HG03354 (cell line): ENCODE measurements around the gene SDE2.
"Not testable (repeated sequence)": the region's sequence is repeated elsewhere in the genome, so short reads cannot be mapped to it uniquely, and the experiment has no call there.

Source experiments
- ATAC-seq: cut with Tn5 transposase; IDR thresholded peaks from one replicate; pipeline ENCODE4 v1.9.1; 2021; ENCODE audit warnings: mild to moderate bottlenecking; ENCODE audit not compliant: unreplicated experiment, poor library complexity, severe bottlenecking

SDE2 gene

GRCh38 chr1:225980005-225980836 lies 18.9 kb downstream of the SDE2 start:
- ATAC-seq: no peak

- ATAC-seq: no peak
Measured at GRCh38 chr1:225979421-225979820, 19.7 kb downstream of the SDE2 start.

GRCh38 chr1:225977937-225978748 lies 21.0 kb downstream of the SDE2 start:
- peak; percentile 71 for ATAC-seq

GRCh38 chr1:225975146-225975545 lies 24.0 kb downstream of the SDE2 start:
- not testable (repeated sequence) for ATAC-seq

GRCh38 chr1:225974454-225974853 lies 24.7 kb downstream of the SDE2 start:
- ATAC-seq: no peak

GRCh38 chr1:225973158-225973557 lies 26.0 kb downstream of the SDE2 start:
- ATAC-seq: no peak

- no peak for ATAC-seq
Measured at GRCh38 chr1:225972344-225973152, 26.6 kb downstream of the SDE2 start.

GRCh38 chr1:225970592-225971157 lies 28.5 kb downstream of the SDE2 start:
- ATAC-seq: not testable (repeated sequence)

- ATAC-seq: not testable (repeated sequence)
Measured at GRCh38 chr1:225969751-225970150, 29.4 kb downstream of the SDE2 start.

GRCh38 chr1:225965231-225965630 lies 33.9 kb downstream of the SDE2 start:
- ATAC-seq: no peak

GRCh38 chr1:225963735-225964530 lies 35.2 kb downstream of the SDE2 start:
- no peak for ATAC-seq

GRCh38 chr1:225962440-225962975 lies 36.6 kb downstream of the SDE2 start:
- ATAC-seq: peak; percentile 79

GRCh38 chr1:225961659-225962439 lies 37.3 kb downstream of the SDE2 start:
- ATAC-seq: no peak

GRCh38 chr1:225958041-225958440 lies 41.1 kb downstream of the SDE2 start:
- ATAC-seq: no peak

GRCh38 chr1:225954753-225955152 lies 44.4 kb downstream of the SDE2 start:
- no peak for ATAC-seq

GRCh38 chr1:225953315-225953714 lies 45.8 kb downstream of the SDE2 start:
- no peak for ATAC-seq

- ATAC-seq: no peak
Measured at GRCh38 chr1:225950905-225951497, 48.1 kb downstream of the SDE2 start.

- ATAC-seq: no peak
Measured at GRCh38 chr1:225949041-225949440, 50.1 kb downstream of the SDE2 start.
